ENCODE measurements around the gene MEIS1. TPM values are rescaled to one million over a fixed set of nuclear protein-coding genes. Genes with fewer than 3 reads are reported as not detected.

The MEIS1 gene
- total and polyA plus RNA-seq, 2 of the 8 experiments (the other 6 are each of a cell fraction or from before 2014, with no cell fraction given), result 0.17 to 1.2 TPM

GRCh38 chr2:66523990-66524389, 89.1 kb downstream of the MEIS1 start (continued):
- no peak for TF ChIP-seq CHD7 (IDR thresholded peaks at IDR 0.05; ENCODE audit: insufficient replicate concordance, low read length)
- no peak for TF ChIP-seq E2F6 (IDR thresholded peaks at IDR 0.05)
- no peak for TF ChIP-seq BRCA1 (IDR thresholded peaks at IDR 0.05; ENCODE audit: low read depth, low read length)
- TF ChIP-seq GTF2F1 (IDR thresholded peaks at IDR 0.05; ENCODE audit: borderline replicate concordance, low read depth, low read length), result no peak
- no peak for TF ChIP-seq POLR2A (IDR thresholded peaks at IDR 0.05; ENCODE audit: control extremely low read depth in 1 of 2, low read depth in 2 of 2, low read length in 2 of 2)
- TF ChIP-seq BCL11A (IDR thresholded peaks at IDR 0.05; ENCODE audit: low read depth in 2 of 2, low read length in 2 of 2), result no peak

Data from H1 (cell line).